T-helper 1 cell (primary cell): ENCODE data around the gene PCMT1.

Experiments
- DNase-seq, 5 donors: peaks; one replicate each; pipeline ENCODE4 v3.0.0-alpha.2; 2012 to 2020

PCMT1 gene

DNA sequence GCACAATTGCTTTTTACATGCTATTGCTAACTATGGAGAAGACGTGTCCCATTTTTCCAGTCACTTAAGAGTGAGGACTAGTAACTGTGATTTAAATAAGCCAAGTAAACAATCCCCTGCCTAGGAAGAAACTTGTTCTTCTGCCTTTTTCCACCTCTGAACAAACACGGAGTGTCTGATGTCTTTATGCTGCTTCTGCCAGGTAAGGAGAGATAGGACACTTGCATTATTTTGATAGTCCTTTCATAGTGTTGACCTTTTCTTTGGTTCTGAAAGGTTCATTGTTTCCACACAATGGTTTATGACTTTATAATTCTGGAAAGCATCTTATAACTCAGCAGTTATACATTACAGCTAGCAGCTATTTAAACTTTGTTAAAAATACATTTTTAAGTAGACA is 106.2 kb downstream of the PCMT1 start:
- no peak for DNase-seq

DNA sequence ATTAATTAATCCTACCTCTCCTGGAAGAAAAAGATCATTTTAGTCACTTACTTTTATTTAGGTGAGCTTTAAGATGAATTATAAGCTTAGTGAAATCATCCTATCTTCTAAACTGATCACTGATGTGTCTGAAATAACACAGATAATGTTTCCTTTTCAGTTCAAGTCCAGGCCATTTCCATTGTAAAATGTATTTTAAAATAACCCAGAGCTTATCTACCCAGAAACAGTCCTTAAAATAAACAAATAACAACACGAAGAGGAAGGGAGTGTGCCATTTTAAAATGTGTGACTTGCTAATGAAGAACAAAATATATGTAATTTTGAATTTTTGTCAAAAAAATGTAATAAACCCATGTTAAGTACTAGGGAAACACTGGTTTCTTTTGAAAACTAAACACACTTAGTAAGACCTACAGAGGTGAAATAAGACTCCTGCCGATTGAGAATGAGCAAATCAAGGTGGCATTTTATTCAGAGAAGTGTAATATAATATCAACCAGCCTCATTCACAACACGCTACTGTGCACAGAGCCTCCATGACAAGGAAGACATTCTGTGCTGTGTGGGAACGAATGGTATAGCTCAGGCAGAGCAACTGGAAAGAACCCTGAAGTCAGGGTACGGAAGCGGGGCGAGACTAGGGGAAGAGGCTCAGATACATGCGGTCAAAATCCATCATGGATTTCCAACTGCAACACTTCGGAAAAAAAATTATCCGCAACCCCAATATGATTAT is 106.9 kb downstream of the PCMT1 start:
- no peak for DNase-seq

DNA sequence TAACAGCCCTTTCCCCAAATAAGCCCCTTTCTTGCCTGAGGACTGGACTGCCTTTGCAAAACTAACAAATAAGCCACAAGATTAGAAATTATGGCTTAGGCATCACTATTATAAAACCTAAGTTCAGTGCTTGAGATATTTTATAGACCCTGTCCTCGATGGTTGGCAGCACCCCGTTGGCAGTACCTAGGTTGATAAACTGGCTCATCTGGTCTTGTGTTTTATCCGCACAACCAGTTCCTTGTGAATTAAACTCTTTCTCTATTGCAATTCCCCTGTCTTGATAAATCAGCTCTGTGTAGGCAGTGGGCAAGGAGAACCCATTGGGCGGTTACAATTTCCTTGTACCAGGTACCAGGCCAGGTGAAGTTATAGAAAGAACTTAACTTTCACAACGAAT is 108.0 kb downstream of the PCMT1 start:
- no peak for DNase-seq

DNA sequence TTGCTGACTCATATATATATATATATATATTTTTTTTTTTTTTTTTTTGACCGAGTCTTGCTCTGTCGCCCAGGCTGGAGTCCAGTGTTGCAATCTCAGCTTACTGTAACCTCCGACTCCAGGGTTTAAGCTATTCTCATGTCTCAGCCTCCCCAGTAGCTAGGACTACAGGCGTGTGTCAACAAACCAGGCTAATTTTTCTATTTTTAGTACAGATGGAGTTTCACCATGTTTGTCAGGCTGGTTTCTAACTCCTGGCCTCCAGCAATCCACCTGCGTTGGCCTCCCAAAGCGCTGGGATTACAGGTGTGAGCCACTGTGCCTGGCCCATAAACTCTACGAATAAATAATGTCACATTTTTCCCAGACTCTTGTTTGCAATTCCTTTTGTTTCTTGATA is 109.8 kb downstream of the PCMT1 start:
- DNase-seq = no peak

DNA sequence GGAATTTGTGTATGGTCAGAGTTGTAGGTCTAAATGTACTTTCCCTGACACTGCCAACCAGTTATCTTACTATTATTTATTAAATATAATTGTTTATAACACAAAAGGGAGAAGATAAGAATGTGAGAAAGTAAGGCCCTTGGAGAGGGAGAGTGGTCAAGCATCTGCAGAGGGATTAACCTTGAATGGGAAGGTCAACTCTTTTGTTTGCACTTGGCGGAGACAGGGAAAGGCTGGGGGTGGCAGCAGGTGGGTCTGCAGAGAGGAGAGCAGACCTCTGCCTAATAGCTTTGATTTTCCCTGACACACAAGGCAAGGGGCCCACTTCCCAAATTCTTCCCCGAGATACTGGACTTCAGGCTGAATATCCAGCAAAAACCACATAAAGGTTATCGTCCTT is 110.4 kb downstream of the PCMT1 start:
- DNase-seq = no peak

DNA sequence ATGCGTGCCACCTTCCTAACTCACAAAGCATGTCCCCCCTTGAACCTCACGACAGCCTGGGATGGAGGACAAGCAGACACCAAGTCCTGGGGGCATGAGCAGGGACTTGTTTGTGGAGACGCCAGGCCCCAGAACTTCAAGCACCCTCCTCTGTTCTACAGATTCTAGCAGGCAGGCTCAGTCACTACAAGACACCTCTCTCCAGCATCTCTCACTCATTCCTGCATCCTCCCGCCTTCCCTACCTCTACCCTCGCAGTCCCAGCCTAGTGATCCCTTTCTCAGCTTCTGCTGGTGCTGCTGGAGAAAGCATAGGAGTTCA is 110.9 kb downstream of the PCMT1 start:
- no peak for DNase-seq
